HG03460 (cell line): ENCODE data around the gene NDFIP1.
"Not testable (repeated sequence)": the region's sequence is repeated elsewhere in the genome, so short reads cannot be mapped to it uniquely, and the experiment has no call there.

Experiments used
- ATAC-seq: cut with Tn5 transposase; IDR thresholded peaks from one replicate; pipeline ENCODE4 v1.9.1; 2021; ENCODE audit not compliant: unreplicated experiment

NDFIP1 gene

DNA sequence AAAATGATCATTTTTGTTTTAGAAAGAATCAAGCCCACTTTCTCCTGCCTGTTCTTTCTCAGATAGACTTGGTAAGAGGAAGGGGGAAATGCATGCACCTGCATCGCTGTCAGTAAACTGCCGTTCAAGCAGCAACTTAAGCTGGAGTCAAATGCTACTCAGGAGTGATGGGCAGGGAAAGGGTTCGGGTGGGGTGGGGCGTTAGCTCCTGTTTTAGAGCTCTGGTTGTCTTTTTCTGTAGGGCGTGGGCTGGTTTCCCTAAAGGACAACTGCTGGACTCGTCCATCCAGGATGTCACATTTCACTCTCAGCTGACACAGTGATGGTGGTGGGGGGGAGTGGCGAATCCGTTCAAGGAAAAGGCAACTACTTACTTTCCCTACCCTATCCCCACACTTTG lies 75.0 kb downstream of the NDFIP1 start:
- no peak for ATAC-seq

DNA sequence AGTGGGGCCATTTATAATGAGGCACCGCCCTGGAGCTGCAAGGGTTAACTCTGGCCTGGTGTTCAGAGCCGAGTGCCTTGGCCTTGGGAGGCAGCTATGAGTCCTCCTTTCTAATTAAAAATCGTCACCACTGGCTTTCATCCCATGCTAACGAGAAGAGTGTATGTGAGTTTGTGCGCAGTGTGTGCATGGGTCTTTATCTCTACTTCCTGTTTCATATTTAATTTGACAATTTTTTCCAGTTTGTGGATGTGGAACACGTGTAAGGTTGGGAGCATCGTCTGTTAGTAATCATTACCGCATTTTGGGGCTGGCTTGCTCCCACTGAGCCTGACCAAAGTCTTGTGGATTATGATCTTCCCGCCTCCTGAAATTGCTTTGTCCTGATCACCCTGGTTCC lies 76.4 kb downstream of the NDFIP1 start:
- no peak for ATAC-seq

DNA sequence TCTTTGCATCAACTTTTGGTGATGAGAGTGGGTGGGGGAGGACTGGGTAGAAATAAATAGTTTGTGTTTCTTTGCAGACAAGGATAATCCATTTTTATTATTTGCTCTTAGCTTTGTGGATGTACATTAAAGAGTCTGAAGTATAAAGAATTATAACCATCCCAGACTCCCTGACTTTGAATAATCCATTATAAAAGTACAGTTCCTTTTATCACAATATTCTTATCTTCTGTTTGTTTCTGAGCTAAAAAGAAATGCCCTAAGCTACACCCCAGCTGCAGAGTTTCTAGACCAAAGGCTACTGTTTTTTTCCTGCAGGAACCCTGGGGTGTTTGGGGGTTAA lies 77.9 kb downstream of the NDFIP1 start:
- ATAC-seq, result no peak

DNA sequence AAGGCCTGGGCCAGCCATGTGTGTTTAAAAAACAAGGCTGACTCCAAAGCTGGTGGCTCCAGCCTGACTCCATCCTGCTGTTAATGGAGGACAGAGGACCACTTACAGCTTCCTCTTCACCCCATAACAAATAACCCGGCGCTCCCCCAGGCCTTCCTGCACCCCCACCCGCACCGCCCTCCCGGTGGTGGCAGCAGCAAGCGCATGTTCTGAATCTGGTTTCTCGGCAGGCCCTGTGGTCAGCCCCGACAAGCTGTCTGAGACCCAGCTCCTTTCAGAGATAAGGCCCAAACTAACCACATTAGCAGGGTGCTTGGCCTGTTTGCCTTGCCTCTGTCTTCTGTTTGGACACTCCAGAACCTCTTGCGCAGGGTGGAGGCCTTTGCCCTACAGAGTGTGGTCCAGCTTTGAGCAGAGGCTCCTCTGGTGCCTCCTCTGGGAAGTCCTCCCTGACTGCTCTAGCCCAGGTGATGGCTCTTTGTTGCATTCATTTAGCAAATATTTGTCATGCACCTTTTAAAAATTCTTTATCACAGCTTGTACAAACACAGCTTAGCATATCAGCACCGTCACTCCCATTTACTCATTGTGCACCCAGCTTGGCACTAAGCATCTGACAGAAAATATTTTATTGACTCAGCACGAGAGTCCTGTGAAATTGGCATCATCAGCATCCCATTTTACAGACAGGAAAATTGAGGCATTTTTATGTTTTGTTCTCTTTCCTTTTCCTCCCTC lies 78.4 kb downstream of the NDFIP1 start:
- ATAC-seq, result no peak

DNA sequence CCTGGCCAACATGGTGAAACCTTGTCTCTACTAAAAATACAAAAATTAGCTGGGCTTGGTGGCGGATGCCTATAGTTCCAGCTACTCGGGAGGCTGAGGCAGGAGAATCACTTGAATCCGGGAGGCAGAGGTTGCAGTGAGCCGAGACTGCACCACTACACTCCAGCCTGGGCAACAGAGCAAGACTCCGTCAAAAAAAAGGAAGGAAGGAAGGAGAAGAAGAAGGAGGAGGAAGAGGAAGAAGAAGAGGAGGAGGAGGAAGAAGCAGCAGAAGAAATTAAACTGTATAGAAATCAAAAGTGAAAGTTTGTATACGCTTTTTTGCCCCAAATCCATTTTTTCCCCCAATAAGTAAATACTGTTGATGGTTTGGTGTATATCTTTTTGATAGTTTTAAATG lies 80.1 kb downstream of the NDFIP1 start:
- not testable (repeated sequence) for ATAC-seq

DNA sequence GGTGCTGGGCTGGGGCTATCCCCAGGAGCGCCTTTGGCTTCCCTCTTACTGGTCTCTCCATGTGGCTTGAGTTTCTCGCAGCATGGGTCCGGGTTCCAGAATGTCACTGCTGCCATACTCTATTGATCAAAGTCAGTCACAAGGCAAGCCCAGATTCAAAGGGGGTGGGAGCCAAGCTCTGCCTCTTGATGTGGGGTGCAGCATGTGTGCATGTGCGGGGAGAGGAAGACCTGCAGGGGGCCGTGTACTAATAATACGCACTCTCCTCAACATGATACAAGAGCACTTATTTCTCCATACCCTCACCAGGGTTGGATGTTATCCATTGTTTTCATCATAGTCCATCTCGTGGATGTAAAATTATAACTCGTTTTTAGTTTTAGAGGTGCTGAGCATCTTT lies 81.2 kb downstream of the NDFIP1 start:
- no peak for ATAC-seq

DNA sequence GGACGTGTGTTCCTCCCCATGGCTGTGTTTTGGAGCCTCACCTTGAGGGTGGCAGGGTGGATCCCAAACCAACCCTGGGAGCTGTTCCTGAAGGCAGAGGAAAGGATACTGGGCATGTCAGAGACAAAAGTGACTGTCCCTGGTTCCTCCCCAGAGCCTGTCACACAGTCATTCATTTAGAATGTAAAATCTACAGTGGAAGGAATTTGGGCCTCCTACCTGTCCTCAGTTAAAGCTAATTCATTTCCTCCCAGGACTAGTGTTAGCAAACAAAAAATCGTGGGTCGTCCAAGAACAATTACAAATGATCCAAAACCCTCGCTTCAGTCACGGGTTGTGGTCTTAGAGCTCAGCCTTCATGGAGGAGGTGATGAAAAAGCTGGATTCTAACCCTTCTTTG lies 83.2 kb downstream of the NDFIP1 start:
- ATAC-seq, result no peak

DNA sequence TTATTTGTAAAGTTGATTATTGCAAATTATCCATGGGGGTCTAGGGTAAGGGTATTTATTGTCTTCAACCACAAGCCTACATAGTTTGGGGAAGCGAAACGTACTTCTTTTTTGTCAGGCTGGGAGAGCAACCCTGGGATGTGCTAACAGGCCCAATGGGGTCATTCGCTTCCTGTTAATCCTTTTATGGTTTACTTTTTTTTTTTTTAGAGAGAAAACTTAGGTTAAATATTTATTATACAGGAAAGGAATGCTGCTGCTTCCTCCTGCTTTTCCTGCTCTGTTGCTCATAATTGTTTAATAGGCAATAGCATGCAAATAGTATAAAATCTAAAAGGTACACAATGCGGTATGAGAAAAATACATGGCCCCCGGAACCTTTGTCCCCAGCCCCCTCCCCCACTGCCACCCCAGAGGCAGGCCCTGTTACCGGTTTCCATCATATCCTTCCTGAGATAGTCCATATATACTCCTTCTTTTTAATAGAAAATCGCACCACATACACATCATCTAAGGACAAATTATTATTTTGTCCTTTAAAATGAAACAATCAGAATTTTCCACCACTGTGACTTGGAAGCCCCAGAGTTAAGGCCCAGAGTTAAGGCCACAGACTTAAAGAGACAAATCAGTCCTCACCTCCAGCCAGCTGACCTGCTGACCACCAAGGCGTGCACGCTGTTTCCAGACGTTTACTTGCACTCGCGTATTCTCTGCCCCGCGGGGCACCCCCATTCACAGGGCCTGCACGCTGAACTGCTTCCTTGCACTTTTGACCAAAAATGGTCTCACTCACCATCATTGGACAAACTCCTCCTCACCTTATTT lies 83.9 kb downstream of the NDFIP1 start:
- ATAC-seq, result no peak

DNA sequence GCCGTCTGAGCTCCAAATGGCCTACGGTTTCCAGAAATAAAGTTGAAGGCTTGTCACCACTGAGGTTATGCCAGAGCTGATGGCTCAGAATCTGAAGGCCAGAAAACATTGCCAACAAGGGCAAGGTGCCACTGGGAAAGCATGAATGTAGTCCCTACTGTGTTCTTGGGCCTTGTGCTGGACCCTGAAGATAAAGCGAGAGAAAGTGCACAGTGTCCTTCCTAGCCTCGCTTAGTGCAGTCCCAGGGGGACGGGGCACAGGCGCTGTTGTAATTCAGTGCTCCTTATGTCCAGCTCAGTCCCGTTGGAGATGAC lies 84.5 kb downstream of the NDFIP1 start:
- no peak for ATAC-seq

DNA sequence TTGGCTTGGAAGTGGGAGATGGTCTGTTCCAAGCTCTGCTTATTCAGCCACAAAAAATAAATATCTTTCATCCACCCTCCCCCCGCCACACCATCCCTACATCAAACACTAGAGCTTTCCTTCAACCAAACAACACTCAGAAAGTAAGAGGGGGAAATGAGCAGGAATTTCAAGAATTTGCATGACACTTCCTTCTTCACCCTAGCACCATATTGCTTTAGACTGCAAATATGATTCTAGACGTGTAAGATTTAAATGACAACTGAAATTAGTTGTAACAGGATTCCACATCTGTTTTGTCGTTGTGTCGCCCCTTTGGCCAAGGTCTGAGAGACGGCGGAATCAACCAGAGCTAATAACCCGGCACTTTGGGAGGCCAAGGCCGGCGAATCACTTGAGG lies 88.5 kb downstream of the NDFIP1 start:
- ATAC-seq, result no peak

DNA sequence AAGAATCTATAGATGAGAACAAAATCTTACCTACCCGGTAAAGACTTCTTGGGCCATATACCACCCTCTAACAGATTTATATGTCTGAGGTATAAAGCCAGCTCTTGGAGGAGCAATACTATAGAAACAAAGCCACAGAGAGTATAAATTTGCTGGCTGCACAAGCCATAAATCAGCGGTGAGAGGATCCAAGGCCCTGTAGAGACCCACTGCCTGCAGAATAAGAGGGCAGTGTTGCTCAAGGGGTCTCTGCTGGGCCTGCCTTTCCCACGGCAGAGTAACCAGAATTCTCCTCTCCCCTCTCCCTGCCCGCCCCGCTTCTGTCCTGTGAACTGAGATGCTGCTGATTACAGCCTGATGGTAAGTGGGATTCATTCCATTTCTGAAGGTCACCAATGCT lies 89.2 kb downstream of the NDFIP1 start:
- ATAC-seq, result no peak

DNA sequence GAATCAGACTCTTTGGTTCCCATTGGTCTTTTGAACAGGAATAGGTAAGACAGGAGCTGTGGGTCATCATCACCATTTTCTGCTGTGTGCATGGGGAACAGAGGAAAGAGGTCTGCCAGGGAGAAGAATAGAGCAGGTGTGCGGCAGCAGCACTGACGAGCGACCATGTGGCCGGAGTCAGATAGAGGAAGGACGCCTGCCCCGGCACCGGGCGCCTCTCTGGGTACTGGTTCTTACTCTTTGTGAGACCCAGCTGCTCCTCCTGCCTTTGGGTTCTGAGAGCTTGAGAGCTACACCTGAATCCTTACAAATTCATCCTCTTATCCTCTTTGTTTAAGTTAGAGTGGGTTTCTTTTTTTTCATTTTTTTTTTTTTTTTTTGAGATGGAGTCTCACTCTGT lies 90.8 kb downstream of the NDFIP1 start:
- ATAC-seq, result no peak

DNA sequence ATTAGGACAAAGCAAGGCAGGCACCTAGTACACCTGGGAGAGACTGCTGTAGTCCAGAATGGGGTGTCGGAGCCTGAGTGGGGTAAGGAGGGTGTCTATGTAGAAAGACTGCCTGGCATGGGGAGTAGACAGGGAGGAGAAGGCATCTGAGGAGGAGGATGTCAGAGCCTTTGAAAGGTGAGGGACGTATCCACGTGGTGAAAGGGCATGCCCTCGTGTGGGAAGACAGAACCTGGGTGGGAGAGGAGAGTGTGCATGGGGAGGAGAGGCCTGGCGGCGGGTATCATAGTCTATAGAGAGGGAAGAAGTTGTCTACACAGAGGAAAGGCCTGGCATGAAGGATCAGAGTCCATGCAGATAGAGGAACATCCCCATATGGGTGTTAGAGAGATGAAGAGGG lies 91.8 kb downstream of the NDFIP1 start:
- no peak for ATAC-seq

DNA sequence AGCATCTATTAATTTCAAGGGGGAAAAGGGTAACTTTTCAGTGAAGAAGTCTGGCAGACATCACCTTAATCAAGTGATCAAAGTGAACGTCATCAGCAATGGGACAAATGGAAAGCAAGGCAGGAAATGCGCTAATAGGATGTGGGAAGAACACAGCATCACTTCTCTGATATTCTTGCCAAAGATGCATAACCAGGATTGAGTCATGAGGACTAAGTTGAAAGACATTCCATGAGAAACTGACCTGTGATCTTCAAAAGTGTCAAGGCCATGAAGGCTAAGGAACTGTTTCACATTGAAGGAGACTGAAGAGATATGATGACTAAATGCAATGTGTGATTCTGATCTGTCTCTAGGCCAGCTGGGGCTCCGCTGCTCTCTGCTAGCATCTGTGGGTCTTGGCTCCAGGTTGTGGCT lies 92.9 kb downstream of the NDFIP1 start:
- no peak for ATAC-seq

DNA sequence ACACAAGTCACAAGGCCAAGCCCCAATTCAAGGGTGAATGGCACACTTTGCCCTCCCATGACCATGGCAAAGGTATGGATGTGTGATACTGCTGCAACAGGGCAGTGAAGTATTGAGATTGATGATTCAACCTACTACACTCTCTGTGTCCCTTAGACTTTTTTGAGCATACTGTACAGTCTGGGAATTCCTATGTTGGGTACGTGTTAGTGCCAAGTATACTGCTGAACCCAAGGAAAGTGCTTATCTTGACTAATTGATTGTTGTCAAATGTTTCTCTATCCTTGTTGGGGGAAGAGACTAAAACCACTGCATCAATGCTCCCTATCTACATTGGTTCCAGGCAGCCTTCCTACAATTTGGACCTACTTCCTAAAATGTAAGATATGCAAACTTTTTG lies 93.7 kb downstream of the NDFIP1 start:
- ATAC-seq, result no peak
